HT1080 (cell line): Measurements from ENCODE around the gene MINPP1. TPM values are rescaled to one million over a fixed set of nuclear protein-coding genes. Genes with fewer than 3 reads are reported as not detected.

Experiments
- DNase-seq: peaks from one replicate; pipeline ENCODE4 v3.0.0-alpha.2; 2015; ENCODE audit warnings: low read depth
- total RNA-seq: library from RNA; depleted of rRNA; stranded (reverse); fragments of >200 nt; shearing (Covaris generic); gene quantifications from 2 replicates; pipeline ENCODE4 v1.2.3, GENCODE V29; 2014

MINPP1 gene
- total RNA-seq, 1 experiment from 2014 or later, result 27.3 TPM

- DNase-seq, result no peak
These were observed 14.2 kb downstream of the MINPP1 start for GRCh38 chr10:87518937-87519336.

- DNase-seq, result no peak
These were observed 14.9 kb downstream of the MINPP1 start for GRCh38 chr10:87519582-87519981.

- no peak for DNase-seq
These were observed 19.0 kb downstream of the MINPP1 start for GRCh38 chr10:87523731-87524130.

- no peak for DNase-seq
These were observed 19.6 kb downstream of the MINPP1 start for GRCh38 chr10:87524296-87524695.

GRCh38 chr10:87531908-87532622, 27.4 kb downstream of the MINPP1 start:
- no peak for DNase-seq

- DNase-seq, result no peak
These were observed 28.0 kb downstream of the MINPP1 start for GRCh38 chr10:87532696-87533095.

- no peak for DNase-seq
These were observed 29.6 kb downstream of the MINPP1 start for GRCh38 chr10:87534173-87534858.

- no peak for DNase-seq
These were observed 33.7 kb downstream of the MINPP1 start for GRCh38 chr10:87538092-87539015.

- DNase-seq, result no peak
These were observed 36.4 kb downstream of the MINPP1 start for GRCh38 chr10:87541114-87541513.

GRCh38 chr10:87544721-87545120, 40.0 kb downstream of the MINPP1 start:
- no peak for DNase-seq

GRCh38 chr10:87545783-87546182, 41.1 kb downstream of the MINPP1 start:
- no peak for DNase-seq

GRCh38 chr10:87546210-87546609, 41.5 kb downstream of the MINPP1 start:
- DNase-seq, result peak; percentile 5

- no peak for DNase-seq
These were observed 42.3 kb downstream of the MINPP1 start for GRCh38 chr10:87546971-87547413.

- DNase-seq, result peak; percentile 37
These were observed 43.1 kb downstream of the MINPP1 start for GRCh38 chr10:87547734-87548311.

GRCh38 chr10:87550741-87551140, 46.0 kb downstream of the MINPP1 start:
- DNase-seq, result no peak

- DNase-seq, result no peak
These were observed 46.6 kb downstream of the MINPP1 start for GRCh38 chr10:87551326-87551725.

- DNase-seq, result no peak
These were observed 47.7 kb downstream of the MINPP1 start for GRCh38 chr10:87552248-87552929.

GRCh38 chr10:87557409-87557808, 52.7 kb downstream of the MINPP1 start:
- no peak for DNase-seq

- DNase-seq, result no peak
These were observed 53.6 kb downstream of the MINPP1 start for GRCh38 chr10:87558333-87558732.

- DNase-seq, result no peak
These were observed 54.7 kb downstream of the MINPP1 start for GRCh38 chr10:87559392-87559791.
